Activated CD4-positive, CD25-positive, alpha-beta regulatory T cell treated with anti-CD3 and anti-CD28 coated beads, Interleukin-2, amount 50 U/mL, for 16 hours (primary cell): ENCODE results near the gene NRGN.

ENCODE experiments used
- DNase-seq: peaks from one replicate; pipeline ENCODE4 v3.0.0-alpha.2; 2020; ENCODE audit warnings: low read depth, low spot score

NRGN gene

DNA sequence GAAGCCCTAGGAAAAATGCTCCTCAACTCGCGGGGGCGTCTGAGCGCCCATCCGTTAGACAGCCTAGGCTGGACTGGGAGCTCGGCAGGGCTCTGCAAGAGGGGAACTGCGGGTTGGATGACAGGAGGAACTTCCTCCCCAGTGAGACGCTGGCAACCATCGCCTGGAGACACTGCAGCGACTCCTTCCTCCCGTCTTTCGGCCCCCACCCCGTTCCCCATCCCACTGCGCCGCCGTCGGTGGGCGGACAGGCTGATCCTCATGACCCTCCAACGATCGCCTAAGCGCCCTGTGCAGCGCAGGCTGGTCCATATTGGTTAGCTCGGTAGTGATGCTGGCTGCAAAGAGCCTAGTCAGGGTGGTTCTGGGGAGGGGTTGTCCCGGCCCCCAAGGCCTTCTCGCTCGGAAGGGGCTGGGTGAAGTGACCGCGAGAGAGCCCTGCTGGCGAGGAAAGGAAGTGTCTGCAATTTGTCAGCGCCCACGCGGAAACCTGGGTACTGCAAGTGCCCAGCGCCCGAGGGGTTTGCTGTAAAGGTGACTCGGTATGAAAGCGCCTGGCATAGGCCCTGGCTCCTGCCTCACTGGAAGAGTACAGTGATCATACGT, 638 bp downstream of the NRGN start:
- DNase-seq: no peak

DNA sequence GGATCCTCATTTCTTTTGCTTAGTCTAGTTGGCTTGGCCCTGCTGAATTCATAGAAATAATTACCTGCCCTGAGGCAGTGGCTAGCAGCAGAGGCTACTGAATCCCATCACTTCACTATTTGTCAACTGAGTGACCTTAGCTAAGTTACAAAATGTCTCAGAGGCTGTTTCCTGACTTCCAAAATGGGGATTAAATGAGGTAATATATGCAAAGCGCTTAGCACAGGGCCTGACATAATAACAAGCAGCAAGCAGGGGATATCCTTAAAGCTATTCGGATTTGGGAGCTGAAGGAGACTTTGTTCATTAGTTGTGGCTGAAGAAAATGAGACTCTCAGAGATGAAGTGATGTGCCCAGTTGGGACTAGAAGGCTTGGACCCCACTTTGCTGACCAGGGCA, 2.8 kb downstream of the NRGN start:
- DNase-seq: no peak

DNA sequence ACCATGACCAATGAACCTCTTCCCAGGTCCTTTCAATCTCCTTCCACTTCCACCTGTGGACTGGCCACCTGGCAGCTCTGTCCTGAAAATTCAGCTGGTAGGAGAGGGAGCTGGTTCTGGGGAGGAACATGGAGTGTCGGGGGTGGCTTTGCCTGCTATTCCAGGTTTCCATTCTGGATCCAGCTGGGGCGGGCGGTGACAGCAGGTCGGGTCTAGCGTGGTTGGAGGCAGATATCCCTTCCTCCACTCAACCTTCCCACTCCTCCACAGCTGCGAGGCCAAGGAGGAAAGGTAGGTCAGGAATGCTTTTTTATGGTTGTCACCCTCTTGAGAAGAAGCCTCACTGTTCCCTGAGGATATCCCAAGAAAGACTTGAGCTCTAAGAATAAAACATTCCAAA, 3.3 kb downstream of the NRGN start:
- no peak for DNase-seq

DNA sequence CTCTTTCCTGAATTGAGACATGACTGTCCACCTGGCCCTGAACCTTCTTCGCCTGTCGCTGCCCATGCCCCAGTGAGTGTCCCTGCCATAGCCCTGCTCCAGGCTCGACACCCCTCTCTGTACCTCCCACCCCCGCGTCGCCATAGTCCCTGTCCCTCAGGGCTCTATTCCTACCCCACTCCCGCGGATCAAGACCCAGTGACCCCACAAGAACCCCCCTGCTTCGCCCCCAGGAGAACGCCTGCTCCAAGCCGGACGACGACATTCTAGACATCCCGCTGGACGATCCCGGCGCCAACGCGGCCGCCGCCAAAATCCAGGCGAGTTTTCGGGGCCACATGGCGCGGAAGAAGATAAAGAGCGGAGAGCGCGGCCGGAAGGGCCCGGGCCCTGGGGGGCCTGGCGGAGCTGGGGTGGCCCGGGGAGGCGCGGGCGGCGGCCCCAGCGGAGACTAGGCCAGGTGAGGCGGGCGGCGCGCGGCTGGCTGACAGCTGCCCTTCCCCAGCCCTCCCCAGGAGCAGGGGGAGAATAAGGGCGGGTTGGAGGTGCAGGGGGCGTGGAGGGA, 5.6 kb downstream of the NRGN start:
- DNase-seq: no peak

DNA sequence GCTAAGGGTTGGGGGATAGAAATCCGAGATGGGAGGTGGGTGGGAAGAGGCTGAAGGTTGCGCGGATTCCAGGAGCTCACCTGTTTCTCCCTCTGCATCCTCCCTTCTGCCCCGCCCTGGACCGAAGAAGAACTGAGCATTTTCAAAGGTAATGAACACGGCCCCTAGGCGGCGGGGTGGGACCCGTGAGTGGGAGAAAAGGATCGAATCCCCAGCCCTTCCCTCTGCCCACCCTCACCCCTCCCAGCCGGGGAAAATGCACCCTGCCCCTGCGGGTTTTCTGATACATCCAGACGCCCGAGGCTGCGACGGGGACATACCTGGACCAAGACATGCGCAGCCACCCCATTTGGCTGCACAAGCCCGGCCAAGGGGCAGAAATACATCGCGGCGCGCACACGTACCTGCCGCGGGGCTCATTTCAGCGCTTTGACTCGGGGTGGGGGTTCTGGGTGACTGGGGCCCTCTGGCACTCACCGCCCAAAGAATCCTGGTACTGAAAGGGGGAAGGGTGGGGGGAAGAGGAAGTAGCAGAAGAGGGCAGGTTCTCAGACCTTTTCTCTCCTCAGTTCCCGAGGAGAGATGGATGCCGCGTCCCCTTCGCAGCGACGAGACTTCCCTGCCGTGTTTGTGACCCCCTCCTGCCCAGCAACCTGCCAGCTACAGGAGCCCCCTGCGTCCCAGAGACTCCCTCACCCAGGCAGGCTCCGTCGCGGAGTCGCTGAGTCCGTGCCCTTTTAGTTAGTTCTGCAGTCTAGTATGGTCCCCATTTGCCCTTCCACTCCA, 6.3 kb downstream of the NRGN start:
- no peak for DNase-seq

DNA sequence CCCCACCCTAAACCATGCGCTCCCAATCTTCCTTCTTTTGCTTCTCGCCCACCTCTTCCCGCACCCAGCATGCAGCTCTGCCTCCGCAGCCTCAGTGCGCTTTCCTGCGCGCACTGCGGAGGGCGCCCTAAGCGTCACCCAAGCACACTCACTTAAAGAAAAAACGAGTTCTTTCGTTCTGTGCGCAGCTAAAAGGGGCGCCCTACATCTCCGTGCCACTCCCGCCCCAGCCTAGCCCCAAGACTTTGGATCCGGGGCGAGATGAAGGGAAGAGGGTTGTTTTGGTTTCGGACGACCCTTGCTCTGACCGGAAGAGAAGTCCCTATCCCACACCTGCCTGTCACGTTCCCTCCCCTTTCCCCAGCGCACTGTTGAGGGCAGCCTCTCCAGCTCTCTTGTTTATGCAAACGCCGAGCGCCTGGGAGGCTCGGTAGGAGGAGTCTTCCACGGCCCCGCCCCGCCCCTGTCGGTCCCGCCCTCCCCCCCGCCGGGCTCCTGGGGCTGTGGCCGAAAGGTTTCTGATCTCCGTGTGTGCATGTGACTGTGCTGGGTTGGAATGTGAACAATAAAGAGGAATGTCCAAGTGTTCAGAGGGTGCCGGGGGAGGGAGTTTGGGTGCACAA, 7.0 kb downstream of the NRGN start:
- DNase-seq: peak; percentile 37

DNA sequence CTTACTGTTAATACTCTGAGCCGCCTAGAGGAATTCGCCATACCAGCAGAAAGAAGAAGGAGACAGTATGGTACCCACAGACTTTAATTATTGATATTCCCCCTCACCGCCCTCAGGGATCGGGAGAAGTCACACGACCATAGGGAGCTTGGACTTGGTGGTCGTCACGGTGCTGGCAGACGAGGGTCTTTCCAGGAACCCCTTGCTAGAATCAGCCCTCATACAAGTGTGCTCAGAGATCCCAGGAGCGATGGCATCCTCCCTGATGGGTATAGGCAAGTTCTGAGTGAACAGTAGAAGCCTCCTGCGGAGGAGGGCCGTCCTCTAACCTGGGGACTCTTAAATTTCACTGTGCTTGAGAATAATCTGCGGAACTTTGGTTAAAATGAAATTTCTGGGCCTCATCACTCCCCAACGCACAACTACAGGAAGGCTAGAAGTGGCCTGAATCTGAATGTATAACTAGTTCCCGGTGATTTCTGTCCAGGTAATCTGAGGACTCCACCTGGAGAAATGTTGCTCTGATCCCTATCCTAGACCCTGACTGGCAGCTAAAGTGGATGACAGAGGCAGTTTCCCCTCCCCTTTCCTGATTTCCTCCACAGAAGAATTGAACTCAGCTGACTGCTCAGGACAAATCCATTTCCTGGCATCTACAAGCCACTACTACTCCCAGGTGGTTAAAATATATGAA, 7.8 kb downstream of the NRGN start:
- DNase-seq: no peak

DNA sequence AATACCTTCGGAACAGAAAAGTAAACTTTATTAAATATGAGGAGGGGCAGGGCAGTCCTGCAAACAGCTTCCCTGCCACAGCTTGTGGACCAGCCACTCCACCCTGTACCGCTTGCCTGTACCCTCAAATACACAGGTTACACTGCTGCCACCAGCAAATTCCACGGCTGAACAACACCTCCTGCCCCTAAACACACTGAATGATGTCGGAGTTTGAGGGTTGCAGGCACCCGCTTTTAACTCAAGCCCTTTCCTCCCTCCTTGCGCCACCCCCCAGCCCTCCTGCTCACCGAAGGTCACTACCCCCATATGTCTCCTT, 8.3 kb downstream of the NRGN start:
- DNase-seq: no peak

DNA sequence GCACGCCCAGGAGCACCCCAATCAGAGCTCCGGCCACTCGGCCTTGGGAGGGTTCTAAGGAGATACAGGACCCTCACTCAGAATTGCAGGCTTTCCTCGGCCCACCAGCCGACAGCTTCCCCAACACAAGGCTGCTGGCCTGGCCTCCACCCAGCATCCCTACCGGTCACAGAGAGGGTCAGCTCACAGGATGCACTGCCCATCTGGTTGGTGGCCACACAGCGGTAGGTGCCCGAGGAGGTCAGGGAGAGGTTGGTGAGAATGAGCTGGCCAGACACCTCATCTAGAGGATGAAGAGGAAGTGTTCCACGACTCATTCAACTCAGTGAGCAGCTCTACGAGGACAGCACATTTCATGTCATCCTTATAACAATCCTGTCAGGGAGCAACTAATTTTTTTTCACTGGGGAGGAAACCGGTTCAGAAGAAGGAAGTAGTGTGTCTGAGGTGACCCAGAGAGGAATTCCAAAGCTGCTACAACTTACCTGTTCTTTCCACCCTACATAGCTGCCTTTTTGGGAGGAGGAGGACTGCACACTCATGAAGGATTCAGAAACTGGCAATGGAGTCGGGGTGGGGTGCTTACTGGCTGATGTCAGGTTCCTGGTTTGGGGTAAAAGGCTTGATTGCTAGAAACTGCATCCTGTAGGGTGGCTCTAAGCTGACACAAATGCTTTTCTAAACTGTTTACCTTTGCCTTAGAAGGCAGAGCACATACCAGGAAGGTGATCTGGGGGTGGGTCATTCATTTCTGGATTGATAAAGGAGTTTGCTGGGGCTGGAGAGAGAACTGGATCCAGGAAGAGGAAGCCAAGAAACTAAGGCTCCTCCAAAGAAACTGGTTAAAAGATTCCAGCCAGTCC, 9.0 kb downstream of the NRGN start:
- DNase-seq: no peak

DNA sequence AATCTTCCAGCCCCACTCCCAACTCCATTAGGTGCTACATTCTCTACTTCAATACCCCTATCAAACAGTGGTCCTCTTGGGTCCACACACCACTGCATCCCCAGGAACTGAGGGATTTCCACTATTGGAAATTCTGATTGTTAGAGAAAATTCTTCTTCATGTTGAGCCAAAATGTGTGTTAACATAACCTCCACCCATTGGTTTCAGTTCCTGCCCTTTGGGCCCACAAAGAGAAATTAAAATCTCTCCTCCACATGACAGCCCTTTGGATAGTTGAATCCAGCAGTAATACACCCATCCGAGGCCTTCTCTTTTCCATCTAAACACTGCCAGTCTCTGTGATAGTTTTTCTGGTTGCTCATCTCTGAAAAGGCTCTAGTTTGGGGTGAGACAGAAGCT, 10.2 kb downstream of the NRGN start:
- DNase-seq: no peak

DNA sequence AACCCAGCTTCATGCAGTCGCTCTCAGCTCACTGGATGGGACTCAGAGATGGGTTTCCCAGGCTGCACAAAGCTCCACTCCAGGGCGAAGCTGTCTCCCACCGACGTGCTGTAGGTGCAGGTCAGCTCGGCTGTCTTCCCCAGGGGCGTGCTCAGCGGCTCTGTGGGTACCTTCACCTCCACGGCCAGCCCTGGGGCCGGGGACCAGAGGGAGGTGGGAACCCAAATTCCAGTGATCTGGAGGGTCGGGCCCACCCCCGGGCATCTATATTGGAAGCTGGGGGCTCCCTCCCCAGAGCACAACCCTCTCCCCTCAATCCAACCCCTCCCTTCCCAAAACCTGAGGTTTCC, 11.6 kb downstream of the NRGN start:
- no peak for DNase-seq

DNA sequence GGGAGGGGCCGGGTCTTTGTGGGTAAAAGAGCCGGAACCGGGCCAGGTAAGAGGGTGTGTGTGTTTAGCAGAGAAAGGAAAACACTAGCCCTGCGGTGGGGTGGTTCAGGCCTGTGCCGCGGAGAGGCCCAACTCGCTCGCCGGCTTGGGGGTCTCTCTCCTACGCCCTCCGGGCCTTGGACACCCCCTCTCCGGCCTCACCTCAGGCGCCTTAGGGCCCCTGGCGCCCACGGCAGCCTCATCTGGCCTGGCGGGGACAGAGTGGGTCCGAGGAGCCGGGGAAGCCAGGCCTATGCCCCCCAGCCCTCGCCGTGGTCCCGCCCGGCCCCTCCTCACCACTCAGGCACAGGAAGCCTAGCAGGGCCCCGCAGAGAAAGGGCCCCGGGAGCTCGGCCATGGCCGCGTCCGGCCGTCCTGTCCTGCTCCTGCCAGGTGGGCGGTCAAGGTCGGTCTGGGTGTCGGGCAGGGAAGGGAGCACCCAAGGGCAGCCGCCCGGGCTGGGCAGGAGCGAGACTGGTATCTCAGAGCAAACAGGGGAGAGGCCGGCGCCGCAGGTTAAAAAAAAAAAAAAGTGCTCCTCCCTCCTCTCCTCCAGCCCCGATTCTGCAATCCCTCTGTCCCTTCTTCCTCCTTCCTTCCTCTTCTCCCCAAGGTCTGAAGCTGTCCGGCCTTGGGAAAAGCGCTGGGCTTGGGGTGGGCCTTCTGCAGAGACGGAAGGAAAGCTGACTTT, 12.2 kb downstream of the NRGN start, which contains the start of gene VSIG2:
TSS of gene VSIG2 (minus strand) at position 515 of the 730 bp plus-strand sequence. CDS start at position 397, 118 bp downstream.
- DNase-seq: no peak

DNA sequence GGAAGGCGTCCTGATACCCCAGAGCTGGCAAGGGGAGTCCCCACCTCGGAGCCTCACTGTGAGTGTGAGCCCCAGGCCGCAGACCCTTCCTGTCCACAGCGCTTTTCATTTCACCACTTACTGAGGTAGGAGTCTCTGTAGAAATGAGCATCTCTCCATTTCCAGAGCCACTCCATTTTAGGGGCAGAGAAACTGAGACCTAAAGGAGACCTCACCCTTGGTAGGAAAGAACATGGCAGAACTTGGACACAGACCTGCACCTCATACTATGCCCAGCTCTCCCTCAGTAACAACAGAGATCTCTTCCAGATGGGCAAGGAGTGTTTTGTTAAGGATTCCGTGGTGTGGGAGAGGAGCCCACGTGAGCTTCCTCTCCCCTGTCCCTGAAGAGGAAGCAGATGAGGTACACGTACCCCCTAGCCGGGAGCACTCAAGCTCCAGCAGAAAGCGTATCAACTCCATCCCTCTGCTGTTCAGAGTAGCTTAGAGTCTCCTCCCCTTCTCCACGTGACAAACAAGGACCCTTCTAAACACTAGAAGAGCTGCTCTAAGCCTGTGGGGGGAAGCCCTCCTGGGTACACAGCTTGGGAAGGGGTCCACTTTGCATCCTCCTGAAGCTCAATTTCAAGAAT, 12.8 kb downstream of the NRGN start:
- no peak for DNase-seq

DNA sequence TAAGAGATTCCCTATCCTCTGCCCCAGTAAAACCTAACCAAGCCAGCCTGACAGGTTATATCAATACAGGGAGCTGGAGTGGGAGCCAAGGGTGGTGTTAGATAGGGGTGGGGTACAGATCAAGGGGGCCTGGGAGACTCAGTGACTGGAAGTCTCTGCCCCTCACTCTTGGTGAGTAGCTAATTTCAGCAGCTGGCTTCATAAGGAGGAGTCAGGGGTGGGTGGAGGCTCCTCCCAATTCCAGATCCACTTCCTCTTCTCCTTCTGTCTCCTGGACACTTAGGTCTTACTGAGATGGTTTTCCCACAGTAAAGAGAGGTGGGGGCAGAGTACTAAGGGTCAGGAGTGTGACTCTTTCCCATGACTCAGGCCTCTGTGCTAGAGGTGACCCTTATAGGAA, 13.5 kb downstream of the NRGN start:
- DNase-seq: no peak

DNA sequence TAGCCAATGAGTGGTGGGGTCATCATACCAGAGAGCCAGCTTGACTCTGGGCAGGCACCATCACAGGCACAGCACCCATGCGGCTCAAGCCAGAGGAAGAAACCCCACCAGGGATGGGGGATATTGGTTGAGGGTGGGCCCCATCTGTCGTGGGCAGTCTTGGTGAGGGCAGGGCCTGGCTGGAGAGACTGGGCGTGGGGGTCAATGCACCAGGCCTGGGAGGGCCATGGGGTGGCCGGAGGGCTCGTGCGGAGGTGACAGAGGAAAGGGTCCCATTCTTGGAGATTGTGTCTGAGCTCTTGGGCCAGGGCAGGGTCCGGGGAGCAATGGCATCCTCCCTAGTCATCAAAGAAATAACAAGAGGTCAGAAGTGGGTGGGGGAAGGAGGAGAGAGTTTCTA, 13.9 kb downstream of the NRGN start:
- no peak for DNase-seq

DNA sequence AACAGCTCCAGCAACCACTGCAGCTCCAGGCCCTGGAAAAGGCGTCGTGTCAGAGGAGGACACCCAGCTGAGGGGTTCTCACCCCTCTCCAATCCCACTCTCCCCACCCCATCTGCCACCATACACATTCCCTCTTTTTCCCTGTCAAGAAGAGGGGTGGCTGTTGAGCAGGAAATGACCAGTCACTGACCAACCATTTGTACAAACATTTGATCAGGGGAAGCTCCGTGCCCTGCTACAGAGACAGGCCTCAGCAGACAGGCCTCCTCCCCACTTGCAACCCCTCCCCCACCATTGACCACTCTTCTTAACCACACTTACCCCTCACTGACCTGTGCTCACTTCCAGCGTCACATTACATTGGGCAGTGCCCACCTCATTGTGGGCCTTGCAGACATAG, 14.6 kb downstream of the NRGN start:
- no peak for DNase-seq

DNA sequence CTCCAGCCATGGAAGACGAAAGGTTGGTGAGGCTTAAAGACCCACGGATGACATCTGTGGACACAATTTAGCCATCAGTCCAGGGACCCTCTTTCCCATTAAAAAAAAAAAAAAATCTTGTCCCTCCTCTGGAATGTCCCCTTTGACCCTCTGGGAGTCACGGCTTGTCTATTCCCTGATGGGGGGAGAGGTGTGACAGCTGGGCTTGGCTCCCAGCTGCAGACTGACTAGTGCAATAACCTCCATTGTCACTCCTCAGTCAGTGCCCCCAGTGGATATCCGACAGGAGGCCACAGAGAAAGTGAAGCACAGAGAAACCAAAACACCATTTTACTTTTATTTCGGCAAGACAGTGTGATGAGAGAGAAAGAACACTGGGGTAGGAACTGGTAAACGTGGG, 15.0 kb downstream of the NRGN start:
- DNase-seq: no peak

DNA sequence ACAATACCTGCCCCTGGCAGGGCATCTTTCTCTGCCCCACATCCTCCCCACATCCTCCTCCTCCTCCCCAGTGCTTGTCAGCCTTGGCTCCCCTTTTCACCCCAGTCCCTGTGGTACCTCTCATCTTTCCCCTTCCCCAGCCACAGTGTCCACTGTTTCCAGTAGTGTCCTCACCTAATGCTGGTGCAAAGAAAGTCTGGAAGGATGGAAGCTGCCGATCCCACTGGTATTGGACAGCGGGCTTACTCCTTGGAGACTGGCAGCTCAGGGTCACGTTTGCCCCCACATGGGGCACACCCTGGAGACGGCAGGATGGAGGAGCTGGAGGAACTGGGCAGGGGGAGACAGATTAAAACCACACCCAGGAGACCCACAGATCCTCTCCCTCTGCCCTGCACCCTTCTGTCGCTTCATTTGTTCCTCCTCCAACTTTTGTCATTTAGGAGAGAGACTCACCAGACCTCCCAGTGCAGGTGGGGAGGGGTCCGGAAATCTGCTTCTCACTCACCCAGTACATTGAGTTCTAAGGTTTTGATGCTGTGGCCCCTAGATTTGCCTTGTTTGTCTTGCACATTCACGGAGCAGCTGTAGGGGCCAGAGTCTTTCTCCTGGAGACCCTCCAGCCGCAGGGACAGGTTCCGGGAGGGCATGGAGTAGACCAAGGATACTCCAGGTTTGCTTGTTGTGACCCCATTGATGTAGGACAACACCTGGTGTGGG, 16.5 kb downstream of the NRGN start:
- DNase-seq: no peak

DNA sequence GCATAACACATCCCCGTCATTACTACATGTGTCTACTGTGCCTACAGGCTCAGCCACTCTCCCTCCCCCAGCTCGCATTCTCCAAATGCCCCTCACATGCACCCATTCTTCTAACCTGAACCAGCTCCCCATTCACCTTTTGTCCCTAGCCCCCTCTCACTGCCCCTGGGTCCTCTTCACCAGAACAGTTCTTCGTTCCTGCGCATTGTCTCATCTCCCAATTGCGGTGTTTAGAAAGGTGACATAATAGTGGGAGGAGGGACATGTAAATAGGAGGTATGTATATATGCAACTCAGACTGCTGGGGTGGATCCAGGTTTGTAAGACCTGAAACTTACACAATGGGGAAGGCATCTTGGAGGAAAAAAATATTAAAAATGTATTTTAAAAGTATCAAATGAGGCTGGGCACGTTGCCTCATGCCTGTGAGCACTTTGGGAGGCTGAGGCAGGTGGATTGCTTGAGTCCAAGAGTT, 17.0 kb downstream of the NRGN start:
- no peak for DNase-seq
